ENCODE measurements around the gene GGTA1.
A peak's percentile ranks its signal among the peaks of the same experiment; 100 is the strongest.
"Not testable (repeated sequence)": the region's sequence is repeated elsewhere in the genome, so short reads cannot be mapped to it uniquely, and the experiment has no call there.

Gene GGTA1

GRCh38 chr9:121499427-121500164, at the start of gene GGTA1:
Gene GGTA1, minus strand, starts transcription at chr9:121499844. Its CDS starts 31,922 bp downstream, at chr9:121467922.
- DNase-seq = peak; percentile 28

- no peak for DNase-seq
These were observed 49.0 kb upstream of the GGTA1 start for GRCh38 chr9:121548666-121549065.

GRCh38 chr9:121545875-121546423, 46.3 kb upstream of the GGTA1 start:
- peak; percentile 94 for DNase-seq

- DNase-seq = no peak
These were observed 45.7 kb upstream of the GGTA1 start for GRCh38 chr9:121545150-121545874.

GRCh38 chr9:121542025-121542424, 42.4 kb upstream of the GGTA1 start:
- no peak for DNase-seq

- no peak for DNase-seq
These were observed 41.6 kb upstream of the GGTA1 start for GRCh38 chr9:121541256-121541655.

- no peak for DNase-seq
These were observed 38.6 kb upstream of the GGTA1 start for GRCh38 chr9:121538221-121538620.

- no peak for DNase-seq
These were observed 37.6 kb upstream of the GGTA1 start for GRCh38 chr9:121537283-121537682.

GRCh38 chr9:121532881-121533280, 33.2 kb upstream of the GGTA1 start:
- DNase-seq = no peak

GRCh38 chr9:121529237-121529987, 29.8 kb upstream of the GGTA1 start:
- DNase-seq = no peak

GRCh38 chr9:121528642-121529041, 29.0 kb upstream of the GGTA1 start:
- DNase-seq = no peak

- no peak for DNase-seq
These were observed 27.7 kb upstream of the GGTA1 start for GRCh38 chr9:121527371-121527770.

GRCh38 chr9:121519688-121520087, 20.0 kb upstream of the GGTA1 start:
- not testable (repeated sequence) for DNase-seq

GRCh38 chr9:121518634-121519033, 19.0 kb upstream of the GGTA1 start:
- DNase-seq = no peak

- not testable (repeated sequence) for DNase-seq
These were observed 13.5 kb upstream of the GGTA1 start for GRCh38 chr9:121513166-121513565.

GRCh38 chr9:121510766-121511550, 11.3 kb upstream of the GGTA1 start:
- no peak for DNase-seq

- DNase-seq = no peak
These were observed 9.5 kb upstream of the GGTA1 start for GRCh38 chr9:121509180-121509579.

- no peak for DNase-seq
These were observed 8.8 kb upstream of the GGTA1 start for GRCh38 chr9:121508415-121508814.

- DNase-seq = no peak
These were observed 6.5 kb upstream of the GGTA1 start for GRCh38 chr9:121505903-121506735.

- DNase-seq = no peak
These were observed 3.8 kb upstream of the GGTA1 start for GRCh38 chr9:121503444-121503843.

GRCh38 chr9:121500165-121500478, 478 bp upstream of the GGTA1 start:
- no peak for DNase-seq

- no peak for DNase-seq
These were observed 542 bp downstream of the GGTA1 start for GRCh38 chr9:121499177-121499426.

Data from NCI-H510A (cell line).